Measurements from ENCODE around the gene IL1RAPL1.

- TF ChIP-seq CTCF (IDR thresholded peaks at IDR 0.05; ENCODE audit: insufficient read depth, low read length, poor library complexity, severe bottlenecking), result no peak
- no peak for TF ChIP-seq EZH2phosphoT487 (conservative IDR thresholded peaks at IDR 0.05; ENCODE audit: low read length)
Observed at GRCh38 chrX:29948653-29949052, 1361.4 kb downstream of the IL1RAPL1 start.
